Measurements from ENCODE around the gene LRCH2.

DNA sequence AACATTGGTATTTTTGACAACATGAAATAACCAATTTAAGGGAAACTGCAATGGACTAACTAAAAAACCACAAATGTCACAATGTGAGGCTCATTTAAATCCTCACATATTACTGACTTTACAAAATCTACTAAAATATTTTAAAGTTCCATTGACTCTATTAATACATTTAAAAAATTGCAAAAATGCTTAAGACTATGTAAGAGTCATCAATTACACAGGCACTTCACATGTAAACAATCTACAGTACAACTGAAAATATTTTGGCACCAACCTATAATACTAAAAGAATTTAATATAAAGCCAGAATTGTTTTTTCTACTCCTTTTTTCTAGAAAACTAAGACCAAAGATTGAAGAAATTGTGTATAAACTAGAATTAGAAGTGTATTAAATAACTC is 121.5 kb downstream of the LRCH2 start:
- TF ChIP-seq BHLHE40 (IDR thresholded peaks at IDR 0.05; ENCODE audit: low read depth, low read length) (no peak), RFX5 (IDR thresholded peaks at IDR 0.05; ENCODE audit: low read depth, low read length) (no peak), POLR2A (IDR thresholded peaks at IDR 0.05; ENCODE audit: low read depth, low read length) (no peak), SMC3 (IDR thresholded peaks at IDR 0.05; ENCODE audit: low read depth, low read length) (no peak), MXI1 (IDR thresholded peaks at IDR 0.05; ENCODE audit: borderline replicate concordance, low read depth, low read length) (no peak)
- TF ChIP-seq, protein P1, sequence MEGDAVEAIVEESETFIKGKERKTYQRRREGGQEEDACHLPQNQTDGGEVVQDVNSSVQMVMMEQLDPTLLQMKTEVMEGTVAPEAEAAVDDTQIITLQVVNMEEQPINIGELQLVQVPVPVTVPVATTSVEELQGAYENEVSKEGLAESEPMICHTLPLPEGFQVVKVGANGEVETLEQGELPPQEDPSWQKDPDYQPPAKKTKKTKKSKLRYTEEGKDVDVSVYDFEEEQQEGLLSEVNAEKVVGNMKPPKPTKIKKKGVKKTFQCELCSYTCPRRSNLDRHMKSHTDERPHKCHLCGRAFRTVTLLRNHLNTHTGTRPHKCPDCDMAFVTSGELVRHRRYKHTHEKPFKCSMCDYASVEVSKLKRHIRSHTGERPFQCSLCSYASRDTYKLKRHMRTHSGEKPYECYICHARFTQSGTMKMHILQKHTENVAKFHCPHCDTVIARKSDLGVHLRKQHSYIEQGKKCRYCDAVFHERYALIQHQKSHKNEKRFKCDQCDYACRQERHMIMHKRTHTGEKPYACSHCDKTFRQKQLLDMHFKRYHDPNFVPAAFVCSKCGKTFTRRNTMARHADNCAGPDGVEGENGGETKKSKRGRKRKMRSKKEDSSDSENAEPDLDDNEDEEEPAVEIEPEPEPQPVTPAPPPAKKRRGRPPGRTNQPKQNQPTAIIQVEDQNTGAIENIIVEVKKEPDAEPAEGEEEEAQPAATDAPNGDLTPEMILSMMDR (conservative IDR thresholded peaks at IDR 0.05; ENCODE audit: low read depth, low read length): no peak
